ENCODE results near the gene ANXA9.

- no peak for TF ChIP-seq EZH2 (IDR thresholded peaks at IDR 0.05)
- no peak for TF ChIP-seq FOXP2 (optimal IDR thresholded peaks at IDR 0.05; ENCODE audit: control extremely low read depth, extremely low read length, insufficient read depth)
- TF ChIP-seq POLR2AphosphoS5 (IDR thresholded peaks at IDR 0.05; ENCODE audit: borderline replicate concordance, low read depth, low read length) = no peak
Observed at GRCh38 chr1:150963321-150964163, 18.6 kb upstream of the ANXA9 start.
